EH (cell line): ENCODE results near the gene PIK3CA.
"Not testable (repeated sequence)": the region's sequence is repeated elsewhere in the genome, so short reads cannot be mapped to it uniquely, and the experiment has no call there.

Experiments
- DNase-seq: peaks from one replicate; pipeline ENCODE4 v3.0.0-alpha.2; 2015; ENCODE audit warnings: low read depth

Gene PIK3CA

DNA sequence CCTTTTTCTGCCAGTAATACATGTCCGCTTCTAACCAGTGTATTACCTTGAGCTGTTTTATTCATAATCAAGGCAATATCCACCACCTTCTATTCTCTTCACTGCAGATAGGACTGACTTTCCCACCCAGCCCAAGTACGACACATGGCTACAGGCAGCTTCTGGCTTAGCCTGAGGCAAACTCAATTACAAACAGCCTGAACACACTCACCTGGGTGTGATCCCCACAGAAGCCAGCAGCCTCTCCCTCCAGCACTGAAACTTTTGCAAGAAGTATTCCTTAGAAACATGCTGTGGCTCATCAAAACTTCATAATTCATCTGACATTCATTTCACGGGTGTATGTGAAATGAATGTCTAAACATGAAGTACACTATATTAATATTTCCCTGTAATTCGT lies 116.3 kb downstream of the PIK3CA start:
- no peak for DNase-seq

DNA sequence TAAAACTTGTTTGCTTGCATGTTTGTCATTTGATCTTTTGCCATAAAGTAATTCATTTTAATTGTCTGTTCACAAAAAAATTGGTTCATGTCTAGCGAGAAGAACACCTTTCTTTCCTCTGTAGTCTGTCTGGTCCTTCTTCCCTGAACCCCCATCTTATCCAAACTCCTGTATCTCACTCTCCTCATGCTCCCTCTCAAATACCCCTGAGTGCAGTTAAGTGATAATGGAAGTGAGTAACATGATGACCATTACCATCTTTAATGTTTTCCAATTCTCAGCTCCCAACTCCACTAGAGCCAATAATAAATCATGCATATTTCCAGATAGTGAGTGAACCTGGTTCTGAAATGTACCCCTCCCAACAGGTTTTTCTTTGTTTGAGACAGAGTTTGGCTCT lies 116.9 kb downstream of the PIK3CA start:
- DNase-seq, result no peak

DNA sequence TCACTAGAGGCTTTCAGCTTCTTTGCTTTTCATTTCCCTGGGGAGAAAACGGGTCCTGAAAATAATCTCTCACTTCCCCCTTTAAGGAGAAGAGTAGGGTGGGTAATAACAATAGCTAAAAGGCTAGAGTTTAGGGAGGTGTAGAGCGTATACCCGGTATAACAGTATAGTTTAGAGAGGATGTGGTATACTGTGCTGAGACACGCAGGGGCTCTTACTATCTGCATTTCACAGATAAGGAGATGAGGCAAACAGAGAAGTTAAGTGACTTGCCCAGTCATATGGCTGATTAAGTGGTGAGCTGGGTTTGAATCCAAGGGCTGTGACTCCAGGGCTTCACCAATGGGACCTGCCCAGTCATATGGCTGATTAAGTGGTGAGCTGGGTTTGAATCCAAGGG lies 117.7 kb downstream of the PIK3CA start:
- no peak for DNase-seq

DNA sequence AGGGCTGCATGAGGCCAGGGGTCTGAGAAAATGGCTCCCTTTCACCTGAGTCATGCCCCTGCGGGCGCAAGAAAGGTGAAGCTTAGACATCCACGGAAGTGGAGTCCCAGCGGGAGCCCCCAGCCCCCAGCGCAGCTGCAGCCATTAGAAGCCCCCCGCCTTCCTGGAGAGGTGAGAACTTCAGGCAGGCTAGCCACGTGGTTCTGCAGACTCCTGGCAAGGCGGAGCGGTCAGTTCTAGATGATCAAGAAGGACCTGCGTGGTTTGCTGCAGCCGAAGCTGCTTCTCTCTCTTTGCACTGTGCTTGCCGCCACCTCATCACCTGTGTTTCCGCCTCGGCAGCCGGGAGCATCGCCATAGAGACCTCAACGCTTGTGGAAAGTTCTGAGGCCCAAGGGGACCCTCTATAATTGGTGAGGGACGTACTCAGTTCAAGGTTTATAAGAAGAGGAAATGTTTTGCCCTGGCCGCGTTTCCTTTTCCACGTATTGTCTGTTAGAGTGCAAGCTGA lies 118.6 kb downstream of the PIK3CA start:
- no peak for DNase-seq

DNA sequence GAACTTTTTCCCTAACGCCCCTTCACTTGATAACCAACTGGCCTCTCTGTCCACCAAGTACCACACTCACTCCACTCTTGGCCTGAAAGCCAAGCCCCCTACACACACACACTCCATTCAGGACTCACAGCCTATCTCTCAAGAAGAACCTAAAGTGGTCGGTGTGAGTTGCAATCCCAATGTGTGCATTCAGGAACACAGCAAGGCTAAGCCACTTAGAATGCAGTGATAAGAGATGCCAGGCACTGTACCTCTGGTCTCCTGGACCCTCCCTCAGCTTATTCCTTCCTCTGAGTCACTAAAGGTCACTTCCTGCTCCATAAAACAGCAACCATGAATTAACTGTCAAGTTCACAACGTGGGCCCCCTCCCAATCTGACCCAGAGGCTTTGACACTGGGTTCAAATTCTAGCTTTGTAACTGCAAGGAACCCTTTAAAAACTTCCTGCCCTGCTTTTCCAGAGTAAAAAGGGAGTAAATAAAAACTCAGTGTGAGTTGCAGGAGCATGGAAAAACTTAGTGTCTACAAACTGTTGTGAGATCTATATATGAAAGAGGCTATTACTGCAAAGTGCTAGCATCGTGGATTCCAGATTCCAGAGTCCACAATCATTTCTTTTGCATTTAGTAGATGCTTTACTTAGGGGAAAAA lies 120.4 kb downstream of the PIK3CA start:
- DNase-seq, result no peak

DNA sequence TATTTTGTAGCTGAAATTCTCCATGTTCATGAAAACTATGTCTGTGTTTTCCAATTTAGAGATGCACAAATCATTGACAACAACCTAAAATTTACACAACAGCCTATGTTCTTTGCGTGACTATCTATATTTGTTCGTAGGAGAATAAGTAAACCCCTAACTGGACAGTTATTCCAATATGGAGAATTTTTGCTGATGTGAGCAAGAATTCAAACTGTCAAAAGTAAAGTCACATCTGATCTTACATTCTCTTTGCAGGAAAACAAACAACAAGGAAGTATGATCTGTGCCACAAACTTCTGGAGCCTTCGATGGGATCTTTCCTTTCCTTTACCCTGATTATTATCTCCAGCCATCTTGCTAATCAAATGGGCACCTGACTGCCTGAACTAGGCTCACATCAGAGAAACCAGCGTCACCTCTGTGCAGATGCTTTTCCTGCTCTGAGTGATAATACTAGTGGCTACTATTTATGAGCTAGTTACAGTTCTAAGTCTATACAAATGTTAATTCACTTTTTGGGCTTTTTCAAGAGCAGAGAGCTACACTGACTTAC lies 121.1 kb downstream of the PIK3CA start:
- DNase-seq, result no peak

DNA sequence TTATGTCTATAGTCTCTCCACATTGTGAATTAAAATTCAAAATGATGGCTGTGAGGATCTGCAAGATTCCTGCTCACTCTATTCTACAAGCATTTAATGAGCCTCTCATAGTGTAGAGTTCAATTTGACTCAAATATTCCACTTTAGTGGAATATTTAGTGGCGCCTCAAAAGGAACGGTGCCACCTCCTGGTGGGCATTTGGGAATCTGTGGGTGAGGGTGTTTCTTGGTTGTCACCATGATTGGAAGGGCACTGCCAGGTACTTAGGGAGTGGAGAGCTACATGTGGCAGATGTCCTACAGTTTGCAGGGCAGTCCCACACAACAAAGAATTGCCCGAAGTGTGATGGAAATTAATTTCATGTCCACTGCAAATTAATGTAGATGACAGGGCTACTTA lies 124.2 kb downstream of the PIK3CA start:
- peak; percentile 15 for DNase-seq

DNA sequence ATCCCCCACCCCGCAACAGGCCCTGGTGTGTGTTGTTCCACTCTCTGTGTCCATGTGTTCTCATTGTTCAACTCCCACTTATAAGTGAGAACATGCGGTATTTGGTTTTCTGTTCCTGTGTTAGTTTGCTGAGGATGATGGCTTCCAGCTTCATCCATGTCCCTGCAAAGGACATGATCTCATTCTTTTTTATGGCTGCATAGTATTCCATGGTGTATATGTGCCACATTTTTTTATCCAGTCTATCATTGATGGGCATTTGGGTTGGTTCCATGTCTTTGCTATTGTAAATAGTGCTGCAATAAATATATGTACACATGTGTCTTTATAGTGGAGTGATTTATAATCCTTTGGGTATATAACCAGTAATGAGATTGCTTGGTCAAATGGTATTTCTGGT lies 126.3 kb downstream of the PIK3CA start:
- not testable (repeated sequence) for DNase-seq

DNA sequence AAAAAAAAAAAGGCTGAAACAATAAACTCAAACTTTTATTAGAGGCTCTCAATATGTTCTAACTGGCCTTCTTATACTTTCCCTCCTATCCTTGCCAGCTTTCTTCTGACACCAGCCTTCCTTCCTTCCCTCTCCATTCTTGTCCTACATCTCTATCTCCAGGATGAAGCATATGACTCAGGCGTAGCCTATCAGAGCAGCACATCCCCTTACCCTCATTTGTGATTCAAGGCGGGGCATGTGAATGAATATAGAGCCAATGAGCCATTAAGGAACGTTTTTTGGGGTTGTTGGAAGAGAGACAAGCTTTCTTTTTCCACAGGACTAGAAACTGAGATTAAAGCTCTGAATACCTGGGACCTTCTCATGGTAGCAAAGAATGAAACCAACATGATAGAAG lies 127.8 kb downstream of the PIK3CA start:
- DNase-seq, result no peak

DNA sequence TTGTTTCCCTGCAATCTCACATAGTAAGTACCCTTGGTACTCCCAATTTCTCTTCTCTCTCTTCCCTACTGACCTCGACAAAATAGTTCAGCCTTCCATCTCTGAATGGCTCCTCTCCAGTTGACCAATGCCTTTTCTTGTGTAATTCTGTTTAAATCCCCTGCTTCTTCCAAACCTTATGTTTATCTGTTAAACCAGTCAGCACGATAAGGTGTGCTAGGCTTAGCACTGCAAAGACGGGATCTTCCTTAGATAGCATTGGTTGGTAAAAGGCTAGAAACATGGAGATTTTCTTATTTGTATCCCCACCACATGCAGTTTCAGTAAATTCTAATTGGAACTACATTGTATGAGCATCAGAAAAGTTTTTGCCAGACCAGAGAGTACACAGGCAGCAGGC lies 128.6 kb downstream of the PIK3CA start:
- no peak for DNase-seq

DNA sequence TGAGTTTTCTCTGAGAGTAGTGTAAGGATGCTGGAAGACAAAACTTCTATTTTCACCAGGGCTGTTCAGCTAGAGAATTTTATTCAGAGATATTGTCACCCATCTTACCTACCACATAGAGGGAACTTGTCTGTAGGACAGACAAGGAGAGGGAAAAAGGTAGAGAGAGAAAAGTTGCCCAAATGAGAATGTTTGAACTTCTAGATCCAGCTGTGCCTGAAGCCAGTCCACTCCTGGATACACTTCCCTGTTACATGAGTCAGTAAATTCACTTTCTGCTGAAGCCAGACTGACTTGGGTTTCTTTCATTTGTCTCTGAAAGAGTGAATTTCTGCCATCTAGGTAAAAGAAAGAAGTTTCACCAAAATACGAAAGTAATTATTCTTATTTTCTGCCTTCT lies 130.0 kb downstream of the PIK3CA start:
- DNase-seq, result no peak

DNA sequence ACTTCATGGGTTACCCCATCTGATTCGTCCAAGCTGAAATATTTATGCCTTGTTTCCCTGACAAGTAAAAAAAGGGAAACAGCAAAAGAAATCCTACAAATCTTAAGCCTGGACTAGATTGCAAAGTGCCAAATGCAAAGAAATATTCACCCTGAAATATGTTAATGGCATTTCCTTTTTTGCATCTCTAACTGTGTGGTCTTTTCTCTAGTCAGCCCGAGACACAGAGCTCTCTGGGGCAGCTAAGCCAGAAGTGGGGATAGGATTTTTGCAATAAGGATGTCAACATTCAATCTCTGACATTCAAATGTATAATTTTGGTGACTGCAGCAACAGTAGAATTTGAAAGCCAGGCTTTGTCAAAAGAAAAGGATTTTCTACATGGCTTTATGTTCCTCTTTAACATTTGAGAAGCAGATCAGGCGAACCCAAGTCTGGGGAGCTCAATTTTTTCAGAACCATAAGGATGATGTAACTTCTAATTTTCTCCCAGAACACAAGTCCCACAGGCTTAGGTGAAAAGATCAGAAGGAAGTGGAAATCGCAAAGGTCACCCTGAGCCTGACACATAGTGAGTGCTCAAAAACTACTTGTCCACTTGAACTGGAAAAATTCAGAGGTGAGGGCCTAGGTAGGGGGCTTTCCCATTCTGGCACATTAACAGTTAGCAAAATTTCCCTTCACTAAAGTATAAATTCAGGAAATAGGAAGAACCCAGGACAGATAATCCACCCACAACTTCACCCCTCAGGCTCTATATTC lies 131.0 kb downstream of the PIK3CA start:
- DNase-seq, result no peak

DNA sequence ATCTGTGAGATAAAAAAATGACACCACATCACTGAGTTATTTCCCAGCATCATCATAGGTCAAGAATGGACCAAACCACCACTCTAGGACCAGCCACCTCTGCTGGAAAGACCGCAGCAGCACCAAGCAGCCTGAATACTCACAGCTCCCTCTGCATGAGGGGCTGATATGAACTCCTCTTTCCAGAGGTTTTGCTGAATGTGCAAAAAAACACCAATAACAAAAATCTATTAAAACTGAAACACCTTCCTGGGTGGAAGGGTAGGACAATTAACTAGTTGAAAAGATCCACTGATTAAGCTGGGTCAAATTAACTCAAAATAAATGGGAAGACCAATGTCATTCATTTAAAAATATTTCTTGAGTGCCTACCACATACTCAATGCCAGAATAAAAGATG lies 131.7 kb downstream of the PIK3CA start:
- no peak for DNase-seq

DNA sequence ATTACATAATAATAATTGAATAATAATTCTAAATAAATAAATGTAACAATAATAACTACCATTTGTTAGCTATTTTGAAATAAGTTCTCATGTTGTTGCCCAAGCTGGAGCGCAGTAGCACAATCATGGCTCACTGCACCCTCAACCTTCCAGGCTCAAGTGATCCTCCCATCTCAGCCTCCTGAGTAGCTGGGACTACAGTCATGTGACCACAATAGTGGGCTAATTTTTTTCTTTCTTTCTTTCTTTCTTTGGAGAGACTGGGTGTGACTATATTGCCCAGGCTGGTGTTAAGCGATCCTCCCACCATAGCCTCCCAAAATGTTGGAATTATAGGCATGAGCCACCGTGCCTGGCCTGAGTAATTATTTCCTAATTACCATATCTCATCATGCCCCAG lies 133.7 kb downstream of the PIK3CA start:
- no peak for DNase-seq

DNA sequence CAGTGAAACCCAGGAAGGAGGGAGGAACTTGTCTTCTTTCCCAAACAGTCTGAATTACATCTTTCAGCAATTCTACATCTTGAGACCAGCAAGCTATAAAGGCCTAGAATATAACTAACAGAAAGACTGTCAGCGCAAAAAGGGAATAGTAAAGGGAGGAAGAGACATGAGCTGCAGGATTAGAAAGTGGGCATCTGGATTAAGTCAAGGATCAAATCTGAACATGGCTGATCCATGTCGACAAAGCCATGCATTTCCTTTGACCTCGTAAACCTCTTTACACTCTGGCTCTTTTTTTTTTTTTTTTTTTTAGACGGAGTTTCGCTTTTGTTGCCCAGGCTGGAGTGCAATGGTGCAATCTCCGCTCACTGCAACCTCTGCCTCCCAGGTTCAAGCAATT lies 138.2 kb downstream of the PIK3CA start:
- no peak for DNase-seq

DNA sequence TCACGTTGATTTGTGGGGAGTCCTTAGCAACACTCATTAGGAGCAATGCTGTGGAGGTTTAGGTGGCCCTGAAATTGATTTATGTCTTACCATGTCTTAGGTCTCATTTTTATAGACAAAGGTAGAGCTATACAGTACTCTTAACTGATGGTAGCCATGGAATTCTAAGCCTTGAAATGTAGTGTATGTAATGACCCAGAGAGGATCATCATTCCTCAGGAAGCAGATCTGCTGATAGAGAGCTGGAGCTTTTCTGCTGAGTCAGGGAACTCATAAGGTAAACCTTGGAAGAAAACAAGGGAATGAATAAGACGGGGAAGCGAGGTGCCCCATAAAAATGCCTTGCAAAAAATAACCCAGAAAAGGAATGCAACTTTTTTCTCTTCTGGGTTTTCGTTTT lies 140.7 kb downstream of the PIK3CA start:
- DNase-seq, result no peak

DNA sequence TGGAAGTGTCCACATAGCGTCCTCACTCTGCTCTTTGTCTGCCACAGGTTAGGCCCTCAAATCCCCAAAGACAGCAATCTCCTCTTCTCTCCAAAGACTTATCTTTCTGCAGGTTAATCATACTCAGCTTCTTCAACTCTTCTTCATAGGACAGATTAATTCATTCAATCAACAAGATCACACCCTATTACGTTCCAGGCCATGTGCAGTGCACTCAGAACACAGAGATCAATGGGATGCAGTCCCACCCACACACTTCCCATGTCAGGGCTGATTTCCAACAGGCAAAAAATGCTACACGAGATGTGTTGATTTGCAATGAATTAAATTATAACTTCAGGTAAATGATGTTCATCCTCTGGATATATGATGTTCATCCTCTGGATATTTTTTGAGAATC lies 141.1 kb downstream of the PIK3CA start:
- no peak for DNase-seq
